Bronchial epithelial cell (primary cell): ENCODE measurements around the gene WDR5B. TPM values are rescaled to one million over a fixed set of nuclear protein-coding genes. Genes with fewer than 3 reads are reported as not detected.
A peak's percentile ranks its signal among the peaks of the same experiment; 100 is the strongest.

Source experiments
- DNase-seq: peaks from one replicate; pipeline ENCODE4 v3.0.0-alpha.2; 2010; ENCODE audit warnings: low read depth
- FAIRE-seq: peaks from 2 replicates; lab custom pipeline; 2011; peaks lifted over from hg19 to GRCh38; lab: Jason Lieb, UNC
- H3K27me3 ChIP-seq: 2 replicates; pipeline ENCODE4 v1.5.1; 2011; ENCODE audit warnings: low read length; ENCODE audit not compliant: control insufficient read depth, insufficient read depth
- H3K36me3 ChIP-seq: 2 replicates; pipeline ENCODE4 v1.5.1; 2011; ENCODE audit warnings: low read length; ENCODE audit not compliant: control insufficient read depth, insufficient read depth
- H3K4me3 ChIP-seq: 2 replicates; pipeline ENCODE4 v1.5.1; 2011; ENCODE audit warnings: mild to moderate bottlenecking, low read depth, low read length, control low read depth
- CTCF ChIP-seq: IDR thresholded peaks from 2 replicates; pipeline ENCODE4 v1.5.1; 2011; ENCODE audit warnings: mild to moderate bottlenecking, moderate library complexity, low read length, control low read depth, inconsistent platforms; ENCODE audit not compliant: insufficient read depth, severe bottlenecking
- total RNA-seq: library from RNA; depleted of rRNA; stranded (reverse); fragments of >200 nt; gene quantifications from 2 replicates; pipeline ENCODE4 v1.2.1, GENCODE V29; 2014

The WDR5B gene
- total RNA-seq, 1 donor from 2014 or later, result 3.9 TPM

GRCh38 chr3:122406198-122406597, 9.7 kb downstream of the WDR5B start:
- H3K27me3 ChIP-seq, result no peaks in the 10 kb centered on the region
- H3K36me3 ChIP-seq, result peaks cover 9% of the 10 kb centered on the region
- no peak for FAIRE-seq
- no peak for TF ChIP-seq CTCF
- no peak overlapping the region for H3K4me3 ChIP-seq
- no peak for DNase-seq

GRCh38 chr3:122405015-122405414, 10.8 kb downstream of the WDR5B start:
- Histone ChIP-seq H3K36me3 (peaks cover 8% of the 10 kb centered on the region), H3K4me3 (no peak overlapping the region), H3K27me3 (no peaks in the 10 kb centered on the region)
- no peak for DNase-seq
- no peak for TF ChIP-seq CTCF
- no peak for FAIRE-seq

GRCh38 chr3:122403489-122403888, 12.4 kb downstream of the WDR5B start:
- no peak for TF ChIP-seq CTCF
- FAIRE-seq (no peak), DNase-seq (peak; percentile 39)
- H3K27me3 ChIP-seq, result no peaks in the 10 kb centered on the region
- H3K36me3 ChIP-seq, result peaks cover 5% of the 10 kb centered on the region
- H3K4me3 ChIP-seq, result no peak overlapping the region

- DNase-seq, result no peak
- TF ChIP-seq CTCF, result no peak
- no peaks in the 10 kb centered on the region for H3K27me3 ChIP-seq
- no peak overlapping the region for H3K4me3 ChIP-seq
- peak; percentile 32 for FAIRE-seq
- H3K36me3 ChIP-seq, result peaks cover 2% of the 10 kb centered on the region
Observed at GRCh38 chr3:122398920-122399319, 16.9 kb downstream of the WDR5B start.

GRCh38 chr3:122397201-122397600, 18.7 kb downstream of the WDR5B start:
- Histone ChIP-seq H3K36me3 (no peaks in the 10 kb centered on the region), H3K27me3 (no peaks in the 10 kb centered on the region), H3K4me3 (no peak overlapping the region)
- FAIRE-seq (no peak), DNase-seq (no peak)
- TF ChIP-seq CTCF, result no peak

- TF ChIP-seq CTCF, result no peak
- DNase-seq (no peak), FAIRE-seq (no peak)
Observed at GRCh38 chr3:122396511-122396910, 19.4 kb downstream of the WDR5B start.

More at GRCh38 chr3:122396511-122396910, 19.4 kb downstream of the WDR5B start:
- H3K27me3 ChIP-seq, result no peaks in the 10 kb centered on the region
- H3K4me3 ChIP-seq, result no peak overlapping the region
- H3K36me3 ChIP-seq, result no peaks in the 10 kb centered on the region
